ENCODE results near the gene SKA1.
A peak's percentile ranks its signal among the peaks of the same experiment; 100 is the strongest.

Gene SKA1, protein sequence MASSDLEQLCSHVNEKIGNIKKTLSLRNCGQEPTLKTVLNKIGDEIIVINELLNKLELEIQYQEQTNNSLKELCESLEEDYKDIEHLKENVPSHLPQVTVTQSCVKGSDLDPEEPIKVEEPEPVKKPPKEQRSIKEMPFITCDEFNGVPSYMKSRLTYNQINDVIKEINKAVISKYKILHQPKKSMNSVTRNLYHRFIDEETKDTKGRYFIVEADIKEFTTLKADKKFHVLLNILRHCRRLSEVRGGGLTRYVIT

DNA sequence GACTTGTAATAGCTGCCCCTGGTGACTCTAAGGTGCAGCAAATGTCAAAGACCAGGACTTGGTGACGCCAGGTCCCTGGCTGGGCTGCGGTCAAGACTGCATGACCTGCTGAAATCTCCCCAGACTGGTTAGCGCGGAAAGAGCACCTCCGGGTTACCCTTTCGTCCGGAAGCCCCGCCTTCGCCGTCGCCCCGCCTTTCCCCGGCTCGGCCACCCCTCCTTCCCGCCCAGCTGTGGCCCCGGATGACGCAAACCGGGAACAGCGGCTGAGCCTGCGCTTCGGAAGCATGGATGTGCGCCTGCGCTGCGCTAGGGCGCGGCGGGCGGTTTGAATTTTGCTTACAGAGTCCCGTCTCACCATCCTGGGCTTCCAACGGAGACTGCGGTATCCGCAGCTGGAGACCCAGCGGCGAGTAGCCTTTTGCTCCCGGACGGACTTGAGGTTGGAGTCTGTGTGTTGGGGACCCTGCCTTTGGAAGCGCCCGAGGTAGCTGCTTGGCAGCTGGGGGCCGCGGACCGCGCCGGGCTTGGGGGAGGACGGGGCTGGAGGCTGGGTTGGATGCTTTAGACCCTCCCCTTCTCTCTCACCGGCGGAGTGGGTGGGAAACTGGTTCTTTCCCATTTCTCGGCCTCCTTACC lies at the start of gene SKA1:
Gene SKA1 (plus strand): TSS at position 294 of the 639 bp plus-strand sequence. CDS start 785 bp downstream, outside the sequence.
- ATAC-seq (peak; percentile 97), DNase-seq (peak; percentile 93)

DNA sequence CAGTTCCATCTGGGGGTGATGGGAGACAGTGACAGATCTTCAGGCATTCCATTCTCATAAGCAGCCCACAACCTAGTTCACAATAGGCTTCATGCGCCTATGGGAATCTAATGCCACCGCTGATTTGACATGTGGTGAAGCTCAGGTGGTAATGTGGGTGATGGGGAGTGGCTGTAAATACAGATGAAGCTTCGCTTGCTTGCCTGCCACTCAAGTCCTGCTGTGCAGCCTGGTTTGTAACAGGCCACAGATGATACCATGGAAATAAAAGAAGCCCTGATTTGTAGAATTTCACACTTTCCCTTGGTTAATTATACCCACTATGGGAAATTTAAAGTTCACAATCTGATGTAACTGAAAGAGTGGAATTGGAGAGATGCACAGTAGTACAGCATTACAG lies 46.9 kb upstream of the SKA1 start:
- ATAC-seq (no peak), DNase-seq (no peak)

DNA sequence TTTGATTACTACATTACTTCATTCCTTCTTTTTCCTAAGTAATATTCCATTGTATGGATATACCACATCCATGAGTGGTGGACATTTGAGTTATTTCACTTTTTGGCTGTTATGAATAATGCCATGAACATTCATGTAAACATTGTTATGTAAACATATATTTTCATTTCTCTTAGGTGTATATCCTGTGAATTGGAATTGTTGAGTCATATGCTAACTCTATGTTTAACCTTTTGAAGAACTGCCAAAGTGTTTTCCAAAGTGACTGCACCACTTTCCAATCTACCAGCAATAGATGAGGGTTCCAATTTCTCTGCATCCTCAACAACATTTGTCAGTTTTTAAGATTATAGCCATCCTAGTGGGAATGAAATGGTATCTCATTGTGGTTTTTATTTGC lies 44.7 kb upstream of the SKA1 start:
- DNase-seq (no peak), ATAC-seq (no peak)

DNA sequence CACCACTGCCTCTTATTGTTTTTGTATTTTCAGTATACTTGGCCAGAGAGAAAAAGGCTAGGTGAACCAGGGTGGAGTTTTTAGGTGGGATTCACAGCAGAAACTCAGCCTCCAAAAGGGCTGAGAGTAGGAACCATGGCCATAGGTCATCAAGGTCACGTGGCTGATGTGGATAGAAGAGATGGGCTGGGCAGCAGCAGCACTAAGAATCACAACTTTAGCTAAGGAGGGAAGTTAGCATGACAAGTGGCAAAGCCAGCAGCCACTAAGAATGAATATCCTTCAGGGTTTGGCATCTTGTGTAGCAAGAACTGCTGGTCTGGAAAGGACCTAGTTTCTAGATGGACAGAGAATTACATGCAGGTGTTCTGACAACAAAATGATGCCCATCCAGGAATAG lies 43.2 kb upstream of the SKA1 start:
- DNase-seq = no peak
- ATAC-seq = no peak

DNA sequence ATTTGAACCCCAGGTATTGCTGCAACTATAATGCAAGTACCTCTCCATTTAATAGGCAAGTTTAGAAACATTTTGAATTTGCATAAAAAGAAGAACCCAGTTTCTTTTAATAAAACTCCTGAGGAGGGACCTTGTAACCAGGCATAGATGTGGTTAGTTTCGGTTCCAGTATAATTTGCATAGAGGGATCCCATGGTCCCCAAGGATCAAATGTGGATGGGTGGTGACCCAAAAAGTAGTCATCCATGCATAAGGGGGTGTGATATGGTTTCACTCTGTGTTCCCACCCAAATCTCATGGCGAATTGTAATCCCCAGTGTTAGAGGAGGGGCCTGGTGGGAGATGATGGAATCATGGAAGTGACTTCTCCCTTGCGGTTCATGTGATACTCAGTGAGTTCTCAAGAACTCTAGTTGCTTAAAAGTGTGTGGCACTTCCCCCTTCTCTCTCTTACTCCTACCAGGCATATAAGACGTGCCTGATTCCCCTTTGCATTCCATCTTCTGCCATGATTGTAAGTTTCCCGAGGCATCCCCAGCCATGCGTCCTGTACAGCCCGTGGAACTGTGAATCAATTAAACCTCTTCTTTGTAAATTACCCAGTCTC lies 40.2 kb upstream of the SKA1 start:
- DNase-seq (no peak), ATAC-seq (no peak)

DNA sequence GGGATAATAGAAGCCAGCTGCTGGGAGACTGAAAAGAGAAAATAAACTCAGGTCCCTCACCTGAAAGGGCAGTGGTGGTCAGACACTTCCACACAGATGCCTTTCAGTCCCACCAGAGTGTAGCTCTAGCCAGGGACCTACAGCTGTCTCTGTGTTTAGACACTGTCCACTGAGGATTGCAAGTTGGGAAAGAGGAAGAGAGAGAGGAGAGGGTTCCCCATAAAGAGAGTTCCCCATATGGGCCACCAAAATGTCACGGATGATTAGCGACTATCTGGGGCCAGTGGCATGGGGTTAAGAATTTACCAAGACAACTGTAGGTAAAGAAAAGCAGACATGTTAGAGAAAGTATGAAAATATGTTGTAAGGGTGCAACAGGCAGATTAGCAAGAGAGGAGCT lies 36.7 kb upstream of the SKA1 start:
- DNase-seq = no peak
- ATAC-seq = no peak

DNA sequence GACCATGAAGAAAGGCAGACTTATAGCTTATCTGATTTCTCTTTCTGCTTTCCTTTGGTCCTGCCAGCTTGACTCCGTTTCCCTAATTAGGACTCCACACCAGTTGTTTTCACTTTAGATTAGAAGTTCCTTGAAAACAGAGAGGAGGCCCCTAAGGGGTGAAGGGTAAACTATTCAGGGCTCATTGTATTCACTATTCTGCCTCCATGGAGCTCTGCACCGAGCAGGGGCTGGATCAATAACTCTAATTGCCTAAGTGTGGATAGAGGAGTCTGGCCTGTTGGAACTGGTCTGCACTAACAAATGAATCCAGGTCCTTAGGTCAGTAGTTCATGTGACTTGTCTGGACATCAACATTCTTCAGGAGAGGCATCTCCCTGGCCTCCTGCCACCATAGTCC lies 36.1 kb upstream of the SKA1 start:
- DNase-seq = no peak
- no peak for ATAC-seq

DNA sequence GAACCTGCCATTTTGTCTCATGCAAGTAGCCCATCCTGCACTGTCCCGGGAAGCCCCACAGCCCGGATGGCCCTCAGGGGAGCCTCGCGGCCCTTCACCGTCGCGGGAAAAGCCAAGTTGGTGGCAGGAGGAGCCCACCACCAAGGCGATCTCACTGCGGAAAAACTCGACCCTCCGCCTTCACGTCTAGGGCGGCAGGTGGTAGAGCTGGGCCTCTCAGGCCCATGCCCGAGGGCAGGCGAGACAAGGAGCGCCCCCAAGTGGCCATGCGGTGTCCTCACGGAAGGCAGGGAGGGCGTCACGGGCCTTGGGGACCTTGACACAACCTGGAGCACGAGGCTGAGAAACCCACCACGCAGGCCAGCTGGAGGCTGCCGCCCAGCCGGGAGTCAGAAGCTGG lies 34.8 kb upstream of the SKA1 start:
- DNase-seq (no peak), ATAC-seq (no peak)

DNA sequence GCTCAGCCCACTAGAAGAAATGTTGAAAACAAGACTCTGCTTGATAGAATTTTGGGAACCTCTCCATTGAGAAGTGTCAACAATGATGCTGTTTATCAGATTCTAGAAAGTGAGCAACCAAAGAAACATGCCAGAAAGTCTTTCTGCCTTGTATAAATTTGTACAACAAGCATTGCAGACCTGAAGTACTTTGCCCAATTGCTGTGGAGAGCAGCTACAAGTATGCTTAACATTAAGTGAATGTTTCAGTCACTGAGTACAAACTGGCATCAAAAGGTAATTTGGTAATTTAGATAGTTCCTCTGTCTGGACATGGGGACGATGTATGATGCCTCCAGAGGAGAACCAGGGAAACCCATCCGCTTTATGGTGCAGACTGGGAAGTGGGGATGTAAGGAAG lies 33.4 kb upstream of the SKA1 start:
- DNase-seq (no peak), ATAC-seq (no peak)

DNA sequence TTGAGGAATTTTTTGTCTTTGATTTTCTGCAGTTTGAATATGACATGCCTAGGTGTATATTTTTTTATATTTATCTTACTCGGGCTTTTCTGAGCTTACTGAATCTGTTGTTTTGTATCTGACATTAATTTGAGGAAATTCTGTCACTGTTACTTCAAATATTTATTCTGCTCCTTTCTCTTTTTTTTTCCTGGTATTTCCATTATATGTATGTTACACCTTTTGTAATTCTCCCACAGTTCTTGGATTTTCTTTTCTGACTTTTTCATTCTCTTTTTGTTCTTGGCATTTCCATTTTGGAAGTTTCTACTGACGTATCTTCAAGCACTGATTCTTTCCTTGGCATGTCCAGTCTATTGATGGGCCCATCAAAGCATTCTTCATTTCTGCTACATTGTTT lies 24.1 kb upstream of the SKA1 start:
- DNase-seq (no peak), ATAC-seq (no peak)

DNA sequence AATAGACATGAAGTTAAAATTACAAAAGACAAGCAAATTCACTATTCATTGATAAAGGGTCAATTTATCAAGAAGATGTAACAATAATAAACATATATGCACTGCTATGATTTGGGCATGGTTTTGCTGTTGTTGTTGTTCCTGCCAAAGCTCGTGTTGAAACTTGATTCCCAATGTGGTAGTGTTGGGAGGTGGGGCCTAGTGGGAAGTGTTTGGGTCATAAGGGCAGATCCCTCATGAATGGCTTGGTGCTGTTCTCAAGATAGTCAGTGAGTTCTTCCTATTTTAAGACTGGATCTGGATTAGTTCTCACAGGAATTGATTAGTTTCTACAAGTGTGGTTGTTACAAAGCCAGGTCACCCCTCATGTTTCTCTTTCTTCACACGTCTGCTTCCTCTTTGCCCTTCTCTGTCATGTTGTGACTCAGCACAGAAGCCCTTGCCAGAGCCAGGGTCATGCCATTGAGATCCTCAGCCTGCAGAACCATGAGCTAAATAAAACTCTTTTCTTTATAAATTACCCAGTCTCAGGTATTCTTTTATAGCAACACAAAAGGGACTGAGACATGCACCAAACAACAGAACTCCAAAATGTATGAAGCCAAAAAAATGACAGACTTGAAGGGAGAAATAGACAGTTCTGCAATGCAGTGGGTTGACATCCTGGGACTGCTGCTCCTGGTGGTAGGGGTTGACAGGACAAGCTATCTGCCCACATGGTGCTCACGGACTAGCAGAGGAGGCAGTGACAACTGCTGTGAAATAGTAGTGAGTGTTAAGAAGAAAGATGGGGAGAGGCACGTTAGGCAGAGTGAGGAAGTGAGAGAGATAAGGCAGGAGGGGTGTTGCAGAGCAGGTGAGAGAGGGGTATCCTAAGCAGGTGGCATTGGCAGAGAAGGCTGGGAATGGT lies 18.6 kb upstream of the SKA1 start:
- DNase-seq (no peak), ATAC-seq (peak; percentile 56)

DNA sequence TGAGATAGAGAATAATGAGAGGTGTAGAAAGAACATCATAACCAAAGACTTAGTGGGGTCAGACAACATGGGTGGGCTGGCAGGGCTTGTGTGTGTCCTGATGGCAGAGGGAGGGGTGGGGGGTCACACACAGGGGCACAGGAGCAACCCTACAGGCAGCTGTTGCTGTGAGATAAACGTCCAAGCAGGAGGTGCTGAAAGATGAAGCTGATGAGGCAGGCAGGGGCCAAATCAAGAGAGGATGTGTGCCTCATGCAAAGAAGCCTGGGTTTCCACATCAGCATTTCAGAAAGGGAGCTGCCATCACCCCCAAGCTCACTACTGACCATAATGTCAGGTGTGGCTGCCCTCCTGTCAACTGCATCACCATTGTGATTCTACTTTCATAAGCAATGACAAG lies 16.0 kb upstream of the SKA1 start:
- DNase-seq = no peak
- no peak for ATAC-seq

DNA sequence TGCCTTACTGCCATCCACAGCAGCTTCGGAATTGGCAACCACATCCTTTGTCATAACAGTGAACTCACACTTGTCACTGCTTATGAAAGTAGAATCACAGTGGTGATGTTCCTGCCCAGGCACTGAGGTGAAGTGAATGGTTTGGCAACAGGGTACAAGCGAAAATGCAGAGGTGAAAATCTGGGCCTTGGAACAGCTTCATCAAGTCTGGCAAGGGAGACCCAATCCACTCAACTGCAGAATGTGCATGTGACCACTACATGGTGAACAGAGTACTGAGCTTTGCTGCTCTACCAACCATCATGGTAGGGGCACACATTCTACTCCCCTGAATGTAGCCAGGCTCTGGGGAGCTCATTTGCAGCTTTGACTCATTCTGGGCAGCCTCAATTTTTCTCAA lies 15.0 kb upstream of the SKA1 start:
- DNase-seq = no peak
- ATAC-seq = no peak

DNA sequence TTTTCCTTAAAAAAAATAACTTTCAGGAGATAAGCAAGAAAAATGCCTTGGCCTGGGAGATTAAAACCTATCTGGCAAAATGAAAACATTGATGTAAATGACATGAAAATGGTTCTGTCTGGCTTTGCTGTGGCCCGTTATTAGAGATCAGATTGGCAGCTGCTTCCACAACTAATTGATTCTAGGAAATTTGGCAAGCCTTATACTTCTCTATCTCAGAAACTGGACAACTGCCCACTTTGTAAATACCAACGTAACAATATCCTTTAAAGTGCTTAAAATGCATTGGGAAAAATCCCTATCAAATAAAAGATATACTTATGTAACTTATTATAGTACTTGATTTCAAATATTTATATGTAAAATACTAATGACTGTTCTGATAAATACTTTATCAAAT lies 14.2 kb upstream of the SKA1 start:
- DNase-seq (no peak), ATAC-seq (no peak)

DNA sequence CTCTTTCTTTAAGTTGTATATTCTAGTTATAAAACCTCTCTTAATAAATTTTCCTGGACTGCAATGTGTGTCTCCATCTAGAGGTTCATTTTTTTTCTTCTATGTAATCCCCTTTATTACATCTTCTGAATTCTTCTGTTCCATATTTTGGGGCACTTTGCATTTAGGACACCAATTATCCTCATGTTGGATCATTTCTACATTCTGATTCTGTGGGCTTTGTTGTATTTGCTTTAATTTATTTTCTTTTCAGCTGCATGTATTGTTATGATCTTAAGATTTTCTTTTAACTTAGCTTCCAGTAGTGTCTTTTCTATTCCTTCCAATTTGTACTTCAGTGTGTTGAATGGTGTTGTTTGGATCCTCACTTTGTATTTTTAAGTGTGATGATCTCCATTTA lies 5.2 kb upstream of the SKA1 start:
- ATAC-seq = no peak
- no peak for DNase-seq

DNA sequence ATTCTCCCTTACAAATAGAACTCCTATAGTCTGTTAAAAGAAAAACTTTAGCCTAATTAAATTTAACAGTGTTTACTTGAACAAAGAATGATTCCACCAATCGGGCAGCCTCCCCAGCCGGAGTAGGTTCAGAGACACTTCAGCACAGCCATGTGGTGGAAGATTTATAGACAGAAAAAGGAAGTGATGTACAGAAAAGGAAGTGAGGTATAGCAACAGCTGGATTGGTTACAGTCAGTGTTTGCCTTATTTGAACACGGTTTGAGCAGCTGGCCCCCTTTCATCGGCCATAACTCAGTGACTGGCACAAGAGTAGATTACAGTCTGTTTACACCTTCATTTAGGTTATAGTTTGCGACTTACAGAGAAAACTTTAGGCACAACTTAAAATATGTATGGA lies 2.1 kb upstream of the SKA1 start:
- ATAC-seq (no peak), DNase-seq (no peak)

DNA sequence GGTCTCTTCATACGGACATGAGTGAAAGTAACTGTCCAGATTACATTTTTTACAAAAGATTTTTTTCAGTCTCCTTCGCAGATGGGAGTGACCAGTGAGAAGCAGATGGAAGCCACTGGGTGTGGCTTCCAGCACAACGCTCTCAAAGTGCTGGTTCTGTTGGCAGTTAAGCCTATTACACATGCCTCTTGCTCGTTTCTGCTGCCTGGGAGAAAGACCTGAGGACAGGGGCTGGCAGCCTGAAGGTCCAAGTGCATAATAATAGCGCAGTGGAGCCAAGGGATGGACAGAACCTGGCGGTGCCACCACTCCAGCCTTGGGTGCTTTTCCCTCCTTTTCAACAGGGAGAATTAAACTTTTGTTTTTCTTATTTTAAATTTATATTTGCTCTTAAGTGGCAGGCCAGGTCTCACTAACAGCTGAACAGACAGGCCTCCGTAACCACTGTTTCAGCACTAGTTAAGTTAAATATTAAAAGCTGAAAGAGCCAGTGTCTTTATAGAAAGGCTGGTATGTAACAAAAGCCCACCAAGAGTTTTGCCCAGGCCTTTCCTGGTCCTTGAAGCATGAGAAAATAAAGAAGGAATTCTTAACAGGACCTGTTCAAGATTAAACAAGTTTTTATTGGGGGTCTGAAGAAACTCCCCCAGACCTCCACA lies 1.2 kb upstream of the SKA1 start:
- ATAC-seq (no peak), DNase-seq (no peak)

DNA sequence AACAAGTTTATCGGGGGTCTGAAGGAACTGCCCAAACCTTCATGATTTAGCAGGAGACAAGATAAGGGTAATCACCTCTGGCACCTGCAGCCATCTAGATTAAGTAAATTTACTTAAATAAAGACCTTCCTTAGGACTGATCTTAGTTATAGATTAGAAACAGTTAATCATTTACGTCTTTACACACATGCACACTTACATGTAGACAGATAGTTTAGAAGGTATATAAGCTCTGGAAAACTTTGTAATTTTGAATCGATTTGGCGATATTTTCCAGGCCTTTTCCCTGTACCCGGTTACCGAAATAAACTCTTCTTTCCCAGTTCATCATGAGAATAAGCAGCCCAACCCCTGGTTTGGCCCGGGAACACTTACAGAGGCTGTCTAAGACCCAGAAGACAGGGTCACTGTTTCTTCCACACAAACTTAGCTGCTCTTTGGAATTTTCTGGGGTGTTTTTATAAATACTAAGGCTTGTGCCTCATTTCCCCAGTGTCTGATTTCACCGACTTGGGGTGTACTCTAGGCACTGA lies 560 bp upstream of the SKA1 start:
- DNase-seq (no peak), ATAC-seq (no peak)

DNA sequence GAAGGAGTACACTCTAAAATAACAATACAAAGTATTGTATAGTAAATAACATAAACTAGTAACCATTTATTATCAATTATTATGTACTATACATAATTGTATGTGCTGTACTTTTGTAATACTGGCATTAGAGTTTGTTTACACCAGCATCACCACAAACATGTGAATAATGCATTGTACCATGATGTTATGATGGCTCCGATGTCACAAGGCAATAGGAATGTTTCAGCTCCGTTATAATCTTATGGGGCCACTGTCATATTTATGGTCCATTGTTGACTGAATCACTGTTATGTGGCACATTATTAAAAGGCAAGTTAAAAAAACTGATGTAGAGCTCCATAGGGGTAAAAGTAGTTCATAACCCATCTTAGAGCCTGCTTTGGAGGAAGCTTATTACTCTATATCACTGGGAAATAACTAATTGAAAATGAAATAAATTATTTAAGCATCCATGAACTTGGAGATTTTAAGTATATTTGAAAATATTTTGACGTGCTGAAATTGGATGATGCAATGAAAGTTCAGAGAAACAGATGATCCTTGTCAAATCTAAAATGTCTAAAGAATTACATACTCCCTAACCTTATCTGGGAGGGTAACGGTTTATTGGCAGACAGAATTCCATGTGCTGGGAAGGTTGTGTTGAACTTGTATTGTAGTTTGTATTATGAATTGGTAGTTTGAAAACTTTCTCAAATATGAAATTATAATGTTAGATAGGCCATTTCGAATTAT lies 2.4 kb downstream of the SKA1 start:
- no peak for DNase-seq

DNA sequence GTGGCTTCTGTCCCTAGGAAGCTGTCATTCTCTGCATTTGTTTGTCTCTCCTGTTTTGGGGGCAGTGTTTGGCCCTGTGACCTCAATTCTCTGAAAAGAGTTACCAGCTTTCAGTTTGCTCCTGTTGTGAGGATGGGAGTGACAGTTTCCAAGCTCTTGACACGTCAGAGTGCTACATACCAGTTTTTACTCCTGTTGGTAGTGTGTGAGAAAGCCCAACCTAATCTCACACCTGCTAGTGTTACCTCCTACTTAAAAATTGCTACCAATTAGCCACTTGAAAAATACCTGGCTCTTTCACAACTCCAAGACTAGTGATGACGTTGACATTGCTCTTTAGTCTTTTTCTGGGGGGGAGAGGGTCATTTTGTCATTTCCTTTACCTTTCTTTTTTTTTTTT lies 14.1 kb downstream of the SKA1 start:
- ATAC-seq (no peak), DNase-seq (no peak)

More for the DNA sequence above, 2.4 kb downstream of the SKA1 start:
- ATAC-seq = no peak

DNA sequence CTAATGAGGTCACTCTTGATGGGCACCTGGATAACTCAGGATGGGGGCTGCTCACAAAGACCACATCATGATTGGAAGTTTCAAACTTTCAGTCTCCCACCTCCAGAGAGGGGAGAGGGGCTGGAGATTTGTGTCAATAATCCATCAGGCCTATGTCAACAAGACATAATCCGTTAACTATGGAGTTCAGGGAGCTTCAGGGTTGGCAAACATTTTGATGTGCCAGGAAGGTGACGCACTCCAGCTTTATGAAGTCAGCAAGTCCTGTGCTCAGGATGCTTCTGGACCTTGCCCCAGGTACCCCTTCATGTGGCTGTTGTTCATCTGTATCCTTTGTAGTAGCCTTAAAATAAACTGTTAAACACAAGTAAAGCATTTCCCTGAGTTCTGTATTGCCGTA lies 19.0 kb downstream of the SKA1 start:
- no peak for ATAC-seq

More for the DNA sequence above, 19.0 kb downstream of the SKA1 start:
- no peak for DNase-seq
